Sigmoid colon (tissue), 7 donors: ENCODE results near the gene TOM1L2. TPM values are rescaled to one million over a fixed set of nuclear protein-coding genes. Genes with fewer than 3 reads are reported as not detected.
"Not testable (repeated sequence)": the region's sequence is repeated elsewhere in the genome, so short reads cannot be mapped to it uniquely, and the experiment has no call there.

Experiments
- DNase-seq: peaks from one replicate; pipeline ENCODE4 v3.0.0-alpha.2; 2019
- H3K27ac ChIP-seq, 4 donors: fragments of 200-600 bp; sonication (generic); one replicate each; pipeline ENCODE4 v1.5.1; 2016 to 2019; ENCODE audit warnings: mild to moderate bottlenecking in 1 of 4
- H3K27me3 ChIP-seq, 3 donors: fragments of 200-600 bp; sonication (generic); one replicate each; pipeline ENCODE4 v1.5.1; 2019; ENCODE audit warnings: mild to moderate bottlenecking in 1 of 3
- H3K36me3 ChIP-seq, 4 donors: fragments of 200-600 bp; sonication (generic); one replicate each; pipeline ENCODE4 v1.5.1; 2016 to 2019
- H3K4me1 ChIP-seq, 4 donors: fragments of 200-600 bp; sonication (generic); one replicate each; pipeline ENCODE4 v1.5.1; 2017 to 2019
- H3K4me3 ChIP-seq, 4 donors: fragments of 200-600 bp; sonication (generic); one replicate each; pipeline ENCODE4 v1.5.1; 2017 to 2019; ENCODE audit warnings: mild to moderate bottlenecking in 2 of 4, moderate library complexity in 1 of 4
- H3K9me3 ChIP-seq, 4 donors: fragments of 200-600 bp in 3 of 4; sonication (generic) in 3 of 4; one replicate each; pipeline versions ENCODE4 v1.5.1 to v1.6.1; 2013 to 2019
- CTCF ChIP-seq, 4 experiments: fragments of 450-650 bp in 3 of 4; fragments of 200-600 bp in 1 of 4; IDR thresholded peaks; one replicate each; pipeline ENCODE4 v1.5.1; 2016 to 2019; ENCODE audit warnings: antibody characterized with exemption in 4 of 4, mild to moderate bottlenecking in 3 of 4, moderate library complexity in 2 of 4
- EP300 ChIP-seq, 4 donors: sonication (generic); formaldehyde crosslinking; IDR thresholded peaks; one replicate each; pipeline ENCODE4 v1.6.1; 2017; ENCODE audit warnings: antibody characterized with exemption in 4 of 4
- POLR2A ChIP-seq, 2 donors: fragments of 450-650 bp; IDR thresholded peaks; one replicate each; pipeline ENCODE4 v1.6.1; 2016; ENCODE audit warnings: antibody characterized with exemption in 2 of 2, mild to moderate bottlenecking in 2 of 2, moderate library complexity in 2 of 2
- POLR2AphosphoS5 ChIP-seq, 4 donors: sonication (generic); formaldehyde crosslinking; IDR thresholded peaks; one replicate each; pipeline ENCODE4 v1.6.1; 2017; ENCODE audit warnings: antibody characterized with exemption in 4 of 4
- WGBS, 2 donors: extraction: QIAGEN DNeasy Blood & Tissue Kit; methylation state at CpG; one replicate each; pipeline ENCODE4 v1.1.7; 2013; 5-methylcytosine and 5-hydroxymethylcytosine counted together
- intact Hi-C: fragments of 100-400 bp; cut with DNase I; formaldehyde crosslinking; loops from one replicate; pipeline ENCODE4 v1.15.1; 2023
- polyA plus RNA-seq, 3 donors: library from polyadenylated mRNA; stranded (reverse); fragments of 200-250 nt; gene quantifications; one replicate each; pipeline ENCODE4 v1.2.3, GENCODE V29; 2013
- total RNA-seq, 4 donors: library from RNA; depleted of rRNA; stranded (reverse); fragments of >200 nt; gene quantifications; one replicate each; pipeline ENCODE4 v1.1.0, GENCODE V29; 2016
- donor health status: healthy with polysubstance abuse.
- donor health status: Bipolar disorder and iron deficiency.
- donor health status: healthy.

Gene TOM1L2
- total and polyA plus RNA-seq, 7 donors: 13.8 to 215 (median 43.3) TPM

- no peak for DNase-seq
- H3K27ac ChIP-seq: peak overlapping the region; percentile 70 to 90 (median 83)
- H3K36me3 ChIP-seq: peaks cover 10 to 38% (median 21%) of the 10 kb centered on the region in 4 donors
- H3K4me1 ChIP-seq: peaks cover 0 to 54% (median 44%) of the 10 kb centered on the region in 4 donors
- no peaks in the 10 kb centered on the region for H3K27me3 ChIP-seq
- TF ChIP-seq EP300 (IDR thresholded peaks at IDR 0.05) (no peak), POLR2A (IDR thresholded peaks at IDR 0.05) (no peak), POLR2AphosphoS5 (IDR thresholded peaks at IDR 0.05) (no peak), CTCF (IDR thresholded peaks at IDR 0.05) (no peak)
- peak overlapping the region; percentile 4 to 48 (median 36) for H3K4me3 ChIP-seq
- 82 to 85% methylated on average over 52 of the region's 52 CpGs for WGBS, 2 donors
- intact Hi-C loops: loop anchor here (5.0 kb wide), 2 partner anchors 127 to 163 kb away; partner anchors contain the start of genes DRC3, RAI1 and TOM1L2
- H3K9me3 ChIP-seq: no peaks in the 10 kb centered on the region
Measured at GRCh38 chr17:17809531-17810083, 162.6 kb downstream of the TOM1L2 start.

GRCh38 chr17:17808706-17809432 lies 163.3 kb downstream of the TOM1L2 start:
- Histone ChIP-seq H3K27me3 (no peaks in the 10 kb centered on the region), H3K27ac (peak overlapping the region; percentile 70 to 90 (median 83)), H3K4me3 (no peak overlapping the region), H3K4me1 (peaks cover 0 to 46% (median 42%) of the 10 kb centered on the region in 4 donors), H3K36me3 (peaks cover 10 to 38% (median 21%) of the 10 kb centered on the region in 4 donors), H3K9me3 (no peaks in the 10 kb centered on the region)
- DNase-seq: peak; percentile 86
- intact Hi-C loops: no loop called here
- TF ChIP-seq POLR2A (IDR thresholded peaks at IDR 0.05): no peak
- TF ChIP-seq POLR2AphosphoS5 (IDR thresholded peaks at IDR 0.05): peak in 1 of 4 donors; percentile 39
- 72 to 84% methylated on average over 15 of the region's 15 CpGs for WGBS, 2 donors

- H3K27ac ChIP-seq: peak overlapping the region in 2 of 4 donors; percentile 79 to 87
- DNase-seq, H3K4me3 ChIP-seq, intact Hi-C loops, H3K27me3 ChIP-seq, H3K9me3 ChIP-seq: not testable (repeated sequence)
- H3K36me3 ChIP-seq: peaks cover 11 to 38% (median 19%) of the 10 kb centered on the region in 4 donors
- peaks cover 0 to 46% (median 41%) of the 10 kb centered on the region in 4 donors for H3K4me1 ChIP-seq
- WGBS, 2 donors: 97% methylated on average over 5 of the region's 5 CpGs
Measured at GRCh38 chr17:17808200-17808599, 164.0 kb downstream of the TOM1L2 start.

GRCh38 chr17:17807440-17807839 lies 164.8 kb downstream of the TOM1L2 start:
- Histone ChIP-seq H3K4me1 (peaks cover 0 to 40% (median 37%) of the 10 kb centered on the region in 4 donors), H3K27me3 (no peaks in the 10 kb centered on the region), H3K27ac (peak overlapping the region in 1 of 4 donors; percentile 26), H3K4me3 (no peak overlapping the region), H3K9me3 (no peaks in the 10 kb centered on the region), H3K36me3 (peaks cover 10 to 31% (median 14%) of the 10 kb centered on the region in 4 donors)
- no peak for TF ChIP-seq EP300 (IDR thresholded peaks at IDR 0.05)
- TF ChIP-seq POLR2AphosphoS5 (IDR thresholded peaks at IDR 0.05): no peak
- no peak for TF ChIP-seq CTCF (IDR thresholded peaks at IDR 0.05)
- no peak for TF ChIP-seq POLR2A (IDR thresholded peaks at IDR 0.05)
- no peak for DNase-seq
- 86 to 95% methylated on average over 5 of the region's 5 CpGs for WGBS, 2 donors
- intact Hi-C loops: no loop called here

- no peak overlapping the region for H3K27ac ChIP-seq
- peaks cover 10 to 31% (median 14%) of the 10 kb centered on the region in 4 donors for H3K36me3 ChIP-seq
- no peaks in the 10 kb centered on the region for H3K9me3 ChIP-seq
- no peak for DNase-seq
- 87 to 93% methylated on average over 17 of the region's 17 CpGs for WGBS, 2 donors
- TF ChIP-seq POLR2AphosphoS5 (IDR thresholded peaks at IDR 0.05): no peak
- no peak for TF ChIP-seq POLR2A (IDR thresholded peaks at IDR 0.05)
- TF ChIP-seq CTCF (IDR thresholded peaks at IDR 0.05): no peak
- no peak for TF ChIP-seq EP300 (IDR thresholded peaks at IDR 0.05)
- intact Hi-C loops: no loop called here
- H3K4me3 ChIP-seq: no peak overlapping the region
- H3K4me1 ChIP-seq: peaks cover 0 to 33% (median 30%) of the 10 kb centered on the region in 4 donors
- no peaks in the 10 kb centered on the region for H3K27me3 ChIP-seq
Measured at GRCh38 chr17:17806611-17807274, 165.5 kb downstream of the TOM1L2 start.
